Upper lobe of right lung (tissue), 1 donor: ENCODE measurements around the gene ANXA8. TPM values are rescaled to one million over a fixed set of nuclear protein-coding genes. Genes with fewer than 3 reads are reported as not detected.
"Not testable (repeated sequence)": the region's sequence is repeated elsewhere in the genome, so short reads cannot be mapped to it uniquely, and the experiment has no call there.

ENCODE experiments used
- ATAC-seq: fragments of 200-7000 bp; cut with Tn5 transposase; one replicate; pipeline ENCODE4 v1.9.1; 2020; ENCODE audit warnings: mild to moderate bottlenecking, moderate library complexity
- DNase-seq: peaks from one replicate; pipeline ENCODE4 v3.0.0-alpha.2; 2020
- H3K27ac ChIP-seq: fragments of 200-600 bp; one replicate; pipeline ENCODE4 v1.8.0; 2022
- H3K27me3 ChIP-seq: fragments of 200-600 bp; one replicate; pipeline ENCODE4 v1.8.0; 2022; ENCODE audit warnings: mild to moderate bottlenecking
- H3K36me3 ChIP-seq: fragments of 200-600 bp; one replicate; pipeline ENCODE4 v1.8.0; 2022
- H3K4me1 ChIP-seq: fragments of 200-600 bp; one replicate; pipeline ENCODE4 v1.8.0; 2022
- H3K4me3 ChIP-seq: fragments of 200-600 bp; one replicate; pipeline ENCODE4 v1.8.0; 2022; ENCODE audit warnings: mild to moderate bottlenecking
- H3K9me3 ChIP-seq: fragments of 200-600 bp; one replicate; pipeline ENCODE4 v1.8.0; 2022
- intact Hi-C: fragments of 100-400 bp; cut with DNase I; formaldehyde crosslinking; loops from one replicate; pipeline ENCODE4 v1.11.0; 2022
- total RNA-seq: library from RNA; stranded (reverse); fragmentation: NEBNext Ultra II Directional; extraction: Animal tissue kit (Norgen Biotek cat#: 25700); gene quantifications from one replicate; pipeline ENCODE4 v1.2.1, GENCODE V29; 2021
- TF ChIP-seq, protein P1 (sequence below): fragments of 200-600 bp; IDR thresholded peaks from one replicate; pipeline ENCODE4 v1.8.0; 2022; ENCODE audit warnings: antibody characterized with exemption
- donor health status: DM: no; HTN: yes; CAD: no; lungs with severe emphysema.

The ANXA8 gene
- total RNA-seq, 1 donor from 2014 or later: 39.5 TPM

DNA sequence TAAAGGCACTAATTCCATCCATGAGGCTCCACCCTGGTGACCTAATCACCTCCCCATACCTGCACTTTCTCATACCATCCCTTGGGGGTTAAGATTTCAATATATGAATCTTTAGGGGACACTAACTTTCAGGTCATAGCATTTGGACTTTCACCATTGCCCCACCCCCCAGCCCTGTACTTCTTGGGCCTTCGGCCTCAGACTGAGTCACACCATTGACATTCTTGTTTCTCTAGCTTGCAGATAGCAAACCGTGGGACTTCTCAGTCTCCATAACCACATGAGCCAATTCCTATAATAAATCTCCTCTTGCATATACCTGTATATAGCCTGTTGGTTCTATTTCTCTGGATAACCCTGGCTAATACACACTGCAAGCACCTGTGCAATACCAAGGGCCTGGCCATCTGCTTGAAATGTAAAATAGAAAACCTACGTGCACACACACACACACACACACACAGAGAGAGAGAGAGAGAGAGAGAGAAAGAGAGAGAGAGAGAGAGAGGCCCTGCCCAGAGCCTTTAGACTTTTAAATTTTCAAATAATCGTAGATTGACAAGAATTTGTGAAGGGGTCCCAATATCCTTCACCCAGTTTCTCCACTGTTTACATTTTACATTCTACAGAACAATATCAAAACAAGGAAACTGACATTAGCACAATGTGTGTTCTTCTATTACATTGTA, 25.3 kb downstream of the ANXA8 start:
- Histone ChIP-seq H3K9me3 (no peaks in the 10 kb centered on the region), H3K27ac (no peak overlapping the region), H3K27me3 (no peaks in the 10 kb centered on the region), H3K4me3 (no peak overlapping the region), H3K36me3 (no peaks in the 10 kb centered on the region), H3K4me1 (no peaks in the 10 kb centered on the region)
- ATAC-seq (no peak), DNase-seq (no peak)
- TF ChIP-seq, protein P1, sequence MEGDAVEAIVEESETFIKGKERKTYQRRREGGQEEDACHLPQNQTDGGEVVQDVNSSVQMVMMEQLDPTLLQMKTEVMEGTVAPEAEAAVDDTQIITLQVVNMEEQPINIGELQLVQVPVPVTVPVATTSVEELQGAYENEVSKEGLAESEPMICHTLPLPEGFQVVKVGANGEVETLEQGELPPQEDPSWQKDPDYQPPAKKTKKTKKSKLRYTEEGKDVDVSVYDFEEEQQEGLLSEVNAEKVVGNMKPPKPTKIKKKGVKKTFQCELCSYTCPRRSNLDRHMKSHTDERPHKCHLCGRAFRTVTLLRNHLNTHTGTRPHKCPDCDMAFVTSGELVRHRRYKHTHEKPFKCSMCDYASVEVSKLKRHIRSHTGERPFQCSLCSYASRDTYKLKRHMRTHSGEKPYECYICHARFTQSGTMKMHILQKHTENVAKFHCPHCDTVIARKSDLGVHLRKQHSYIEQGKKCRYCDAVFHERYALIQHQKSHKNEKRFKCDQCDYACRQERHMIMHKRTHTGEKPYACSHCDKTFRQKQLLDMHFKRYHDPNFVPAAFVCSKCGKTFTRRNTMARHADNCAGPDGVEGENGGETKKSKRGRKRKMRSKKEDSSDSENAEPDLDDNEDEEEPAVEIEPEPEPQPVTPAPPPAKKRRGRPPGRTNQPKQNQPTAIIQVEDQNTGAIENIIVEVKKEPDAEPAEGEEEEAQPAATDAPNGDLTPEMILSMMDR: no peak
- intact Hi-C loops: no loop called here

DNA sequence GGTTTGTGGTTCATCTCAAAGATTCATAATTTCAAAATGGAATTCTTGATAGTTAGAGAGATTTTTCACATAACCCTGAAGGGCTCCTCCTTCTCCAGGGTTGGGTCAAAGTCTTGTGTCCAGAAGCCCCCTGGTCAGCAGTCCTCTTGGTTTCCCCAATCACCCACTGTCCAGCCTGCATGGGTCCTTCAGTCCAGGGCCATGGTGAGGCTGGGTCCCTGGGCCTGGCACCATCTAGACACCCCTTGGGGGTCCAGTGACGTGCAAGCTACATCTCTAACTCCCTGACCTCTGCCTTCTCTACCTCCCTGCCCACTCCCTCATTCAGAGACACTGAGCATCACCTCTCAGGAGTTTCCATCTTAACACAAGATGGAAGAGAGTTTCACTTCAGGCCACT, 26.1 kb downstream of the ANXA8 start:
- Histone ChIP-seq H3K4me1 (no peaks in the 10 kb centered on the region), H3K9me3 (no peaks in the 10 kb centered on the region), H3K36me3 (no peaks in the 10 kb centered on the region), H3K27me3 (no peaks in the 10 kb centered on the region), H3K27ac (no peak overlapping the region), H3K4me3 (no peak overlapping the region)
- intact Hi-C loops: no loop called here
- ATAC-seq (no peak), DNase-seq (no peak)
- TF ChIP-seq, protein P1: no peak

DNA sequence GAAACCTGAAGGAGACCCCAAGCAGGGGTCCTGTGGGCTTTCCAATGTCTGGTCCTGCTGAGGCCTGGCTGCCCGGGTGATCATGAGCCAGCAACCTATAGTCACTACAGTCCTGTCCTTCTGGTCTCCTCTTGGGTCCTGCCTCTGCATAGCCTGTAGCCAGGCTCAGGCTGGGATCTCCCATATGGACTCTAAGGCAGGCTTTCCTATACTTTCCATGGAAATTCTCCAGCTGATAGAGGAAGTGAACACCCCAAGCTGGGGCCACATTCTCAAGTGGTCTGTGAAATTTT, 26.4 kb downstream of the ANXA8 start:
- no peaks in the 10 kb centered on the region for H3K36me3 ChIP-seq
- H3K4me1 ChIP-seq: no peaks in the 10 kb centered on the region
- intact Hi-C loops: no loop called here
- TF ChIP-seq, protein P1: no peak
- no peak for ATAC-seq
- no peaks in the 10 kb centered on the region for H3K27me3 ChIP-seq
- H3K4me3 ChIP-seq: no peak overlapping the region
- DNase-seq: no peak
- H3K27ac ChIP-seq: no peak overlapping the region
- H3K9me3 ChIP-seq: no peaks in the 10 kb centered on the region

DNA sequence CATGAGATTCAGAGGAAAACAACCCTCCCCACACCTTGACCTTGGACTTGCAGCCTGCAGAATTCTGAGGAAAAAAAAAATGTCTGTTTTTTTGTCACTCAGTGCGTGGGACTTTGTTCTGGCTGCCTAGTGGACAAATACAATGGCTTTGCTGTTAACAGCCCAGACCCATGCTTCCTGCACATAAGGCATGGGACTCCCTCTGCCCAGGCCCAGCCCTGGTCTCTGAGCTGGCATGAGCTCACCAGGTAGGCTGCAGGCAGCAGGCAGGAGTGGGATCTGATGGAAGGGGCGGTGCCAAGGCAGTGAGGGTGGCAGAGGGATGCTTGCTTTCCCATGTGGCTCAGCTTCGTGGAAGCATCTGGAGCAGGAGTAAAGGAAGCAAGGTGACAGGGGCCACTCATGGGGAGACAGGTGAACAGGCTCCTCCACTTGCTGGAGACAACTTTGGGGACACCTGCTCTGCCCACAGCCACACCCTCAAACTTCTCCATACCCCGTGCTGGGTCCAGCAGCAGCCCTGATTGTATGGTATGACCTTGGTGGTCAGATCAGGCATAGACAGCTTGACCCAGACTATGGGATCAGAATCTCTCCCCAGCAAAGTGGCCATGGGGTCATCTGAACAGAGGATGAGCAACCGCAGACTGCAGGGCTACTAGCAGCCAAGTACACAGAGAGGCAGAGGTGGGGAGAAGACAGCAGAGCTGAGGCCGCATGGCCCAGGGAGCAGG, 27.0 kb downstream of the ANXA8 start:
- H3K27ac ChIP-seq: no peak overlapping the region
- no peaks in the 10 kb centered on the region for H3K36me3 ChIP-seq
- no peaks in the 10 kb centered on the region for H3K9me3 ChIP-seq
- DNase-seq (peak; percentile 51), ATAC-seq (no peak)
- TF ChIP-seq, protein P1: no peak
- intact Hi-C loops: no loop called here
- H3K4me1 ChIP-seq: no peaks in the 10 kb centered on the region
- H3K27me3 ChIP-seq: no peaks in the 10 kb centered on the region
- no peak overlapping the region for H3K4me3 ChIP-seq

DNA sequence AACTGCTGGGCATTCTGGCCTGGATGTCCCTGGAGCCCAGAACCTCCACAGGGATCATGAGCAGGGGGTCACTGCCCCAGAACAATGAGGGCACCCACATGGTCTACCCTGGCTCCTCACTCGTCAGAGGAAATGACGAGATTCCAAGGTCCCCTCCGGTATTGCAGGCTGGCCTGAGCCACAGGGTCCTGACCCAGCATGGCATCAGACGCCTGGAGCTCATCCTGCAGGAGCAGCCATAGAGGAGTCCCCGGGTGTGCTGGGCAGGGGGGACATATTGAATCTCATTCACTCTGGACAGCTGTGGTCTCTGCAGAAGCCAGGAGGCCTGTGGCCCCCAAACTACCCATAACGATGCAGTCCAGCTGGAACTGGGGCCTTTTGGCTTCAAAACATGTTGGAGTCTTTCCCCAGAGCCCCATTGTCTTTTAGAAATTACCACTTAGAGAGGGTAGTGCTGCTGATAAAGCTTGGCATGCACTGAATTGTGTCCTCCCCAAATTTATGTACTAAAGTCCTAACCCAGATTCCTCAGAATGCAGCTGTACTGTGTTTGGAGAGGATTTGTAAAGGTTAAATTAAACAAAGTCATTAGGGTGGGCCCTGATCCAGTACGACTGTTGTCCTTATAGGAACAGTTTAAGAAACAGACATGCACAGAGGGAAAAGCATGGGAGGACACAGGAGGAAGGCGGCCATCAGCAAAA, 27.7 kb downstream of the ANXA8 start:
- Histone ChIP-seq H3K36me3 (no peaks in the 10 kb centered on the region), H3K4me1 (no peaks in the 10 kb centered on the region), H3K27ac (no peak overlapping the region), H3K27me3 (no peaks in the 10 kb centered on the region), H3K9me3 (no peaks in the 10 kb centered on the region), H3K4me3 (no peak overlapping the region)
- intact Hi-C loops: no loop called here
- ATAC-seq (no peak), DNase-seq (peak; percentile 54)
- TF ChIP-seq, protein P1: no peak

DNA sequence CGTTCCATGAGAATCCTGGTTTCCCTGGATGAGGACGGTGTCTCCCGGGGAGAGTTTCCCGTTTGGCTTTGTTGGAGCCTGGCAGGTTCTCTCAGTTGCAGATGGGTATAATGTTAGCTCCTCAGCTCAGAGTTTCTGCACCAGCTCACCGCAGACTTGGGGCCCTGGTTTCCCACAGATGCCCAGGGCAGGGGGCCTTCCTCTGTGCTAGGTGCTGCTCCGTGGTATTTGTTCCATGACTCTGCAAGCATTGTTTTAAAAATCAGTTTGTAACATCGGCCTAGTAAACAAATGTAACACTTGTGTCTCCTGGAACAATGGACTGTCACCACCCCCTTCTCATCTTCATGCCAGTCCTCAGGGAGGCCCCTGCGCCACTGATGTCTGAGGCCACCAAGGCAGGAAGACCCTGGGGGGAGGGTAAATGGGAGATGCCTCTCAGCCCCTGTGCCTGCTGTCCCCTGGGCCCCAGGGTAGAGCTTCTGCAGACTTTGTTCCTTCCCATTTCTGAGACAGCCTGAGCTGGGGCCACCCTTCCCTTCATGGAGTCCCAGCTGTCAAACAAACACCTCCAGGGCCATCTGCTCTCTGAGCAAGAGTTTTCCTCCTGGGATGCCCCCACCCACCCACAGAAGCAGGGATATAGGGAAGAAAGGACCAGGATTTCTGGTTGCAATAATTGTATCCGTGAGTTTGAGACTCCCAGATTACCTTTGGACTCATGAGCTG, 28.4 kb downstream of the ANXA8 start:
- H3K4me1 ChIP-seq, H3K9me3 ChIP-seq, H3K27ac ChIP-seq, DNase-seq, intact Hi-C loops, ATAC-seq, H3K27me3 ChIP-seq, H3K4me3 ChIP-seq, H3K36me3 ChIP-seq: not testable (repeated sequence)
